GM12873 (cell line): ENCODE data around the gene NF2.

ENCODE experiments used
- CTCF ChIP-seq: IDR thresholded peaks from 2 replicates; pipeline ENCODE4 v1.5.1; 2012; ENCODE audit warnings: low read depth, mild to moderate bottlenecking, moderate library complexity, low read length, control low read depth; ENCODE audit not compliant: insufficient read depth; ENCODE audit errors: missing control alignments

Gene NF2

GRCh38 chr22:29715705-29716104 is 112.3 kb downstream of the NF2 start:
- TF ChIP-seq CTCF: no peak

- TF ChIP-seq CTCF: no peak
These were observed 113.5 kb downstream of the NF2 start for GRCh38 chr22:29716814-29717545.

GRCh38 chr22:29717789-29718188 is 114.4 kb downstream of the NF2 start:
- no peak for TF ChIP-seq CTCF

GRCh38 chr22:29718949-29719898 is 115.8 kb downstream of the NF2 start:
- no peak for TF ChIP-seq CTCF

- TF ChIP-seq CTCF: no peak
These were observed 116.6 kb downstream of the NF2 start, which contains the start of gene CABP7 for GRCh38 chr22:29719899-29720645. Gene CABP7 (plus strand): TSS chr22:29720003. CDS start chr22:29720425, 422 bp downstream.

GRCh38 chr22:29720811-29721323 is 117.4 kb downstream of the NF2 start:
- TF ChIP-seq CTCF: no peak
